HG03354 (cell line): Measurements from ENCODE around the gene CPZ.

Experiments used
- ATAC-seq: cut with Tn5 transposase; IDR thresholded peaks from one replicate; pipeline ENCODE4 v1.9.1; 2021; ENCODE audit warnings: mild to moderate bottlenecking; ENCODE audit not compliant: unreplicated experiment, poor library complexity, severe bottlenecking

The CPZ gene

GRCh38 chr4:8579526-8580320 lies 12.8 kb upstream of the CPZ start:
- no peak for ATAC-seq

GRCh38 chr4:8580321-8581093 lies 12.1 kb upstream of the CPZ start, which contains the start of gene GPR78:
TSS of gene GPR78 (plus strand) at chr4:8580392. CDS start at chr4:8580983, 591 bp downstream.
- peak; percentile 62 for ATAC-seq

DNA sequence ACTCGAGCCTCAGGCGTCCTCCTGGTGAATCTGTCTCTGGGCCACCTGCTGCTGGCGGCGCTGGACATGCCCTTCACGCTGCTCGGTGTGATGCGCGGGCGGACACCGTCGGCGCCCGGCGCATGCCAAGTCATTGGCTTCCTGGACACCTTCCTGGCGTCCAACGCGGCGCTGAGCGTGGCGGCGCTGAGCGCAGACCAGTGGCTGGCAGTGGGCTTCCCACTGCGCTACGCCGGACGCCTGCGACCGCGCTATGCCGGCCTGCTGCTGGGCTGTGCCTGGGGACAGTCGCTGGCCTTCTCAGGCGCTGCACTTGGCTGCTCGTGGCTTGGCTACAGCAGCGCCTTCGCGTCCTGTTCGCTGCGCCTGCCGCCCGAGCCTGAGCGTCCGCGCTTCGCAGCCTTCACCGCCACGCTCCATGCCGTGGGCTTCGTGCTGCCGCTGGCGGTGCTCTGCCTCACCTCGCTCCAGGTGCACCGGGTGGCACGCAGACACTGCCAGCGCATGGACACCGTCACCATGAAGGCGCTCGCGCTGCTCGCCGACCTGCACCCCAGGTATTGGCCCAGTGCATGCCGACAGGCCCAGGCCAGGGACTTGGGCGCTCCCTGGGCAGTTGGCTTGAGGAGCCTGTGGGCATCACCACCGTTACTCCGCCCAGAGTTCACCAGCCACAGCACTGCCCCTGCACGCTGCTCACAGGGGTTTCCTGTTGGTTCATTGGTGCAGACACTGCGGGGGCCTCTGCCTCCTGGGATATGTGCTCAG lies 11.3 kb upstream of the CPZ start:
- no peak for ATAC-seq

DNA sequence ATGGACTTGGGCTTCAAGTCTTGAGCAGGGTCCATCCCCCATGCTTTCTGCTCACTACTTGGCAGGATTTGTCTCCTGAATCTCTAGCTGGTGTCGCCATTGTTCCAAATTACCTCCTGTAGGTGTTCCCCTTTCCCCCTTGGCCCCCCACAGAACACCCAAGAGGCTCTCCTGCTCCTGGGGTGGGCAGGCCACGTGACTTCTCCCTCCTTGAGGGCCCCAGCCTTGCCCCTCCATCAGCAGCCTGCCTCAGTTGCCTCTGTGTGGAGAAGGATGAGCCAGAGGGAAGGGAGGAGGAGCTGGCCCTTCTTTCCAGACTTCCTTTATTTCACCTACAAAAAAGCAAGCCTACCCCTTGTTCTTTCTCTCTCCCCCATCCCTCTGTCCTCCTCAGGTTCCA lies 10.5 kb upstream of the CPZ start:
- no peak for ATAC-seq

DNA sequence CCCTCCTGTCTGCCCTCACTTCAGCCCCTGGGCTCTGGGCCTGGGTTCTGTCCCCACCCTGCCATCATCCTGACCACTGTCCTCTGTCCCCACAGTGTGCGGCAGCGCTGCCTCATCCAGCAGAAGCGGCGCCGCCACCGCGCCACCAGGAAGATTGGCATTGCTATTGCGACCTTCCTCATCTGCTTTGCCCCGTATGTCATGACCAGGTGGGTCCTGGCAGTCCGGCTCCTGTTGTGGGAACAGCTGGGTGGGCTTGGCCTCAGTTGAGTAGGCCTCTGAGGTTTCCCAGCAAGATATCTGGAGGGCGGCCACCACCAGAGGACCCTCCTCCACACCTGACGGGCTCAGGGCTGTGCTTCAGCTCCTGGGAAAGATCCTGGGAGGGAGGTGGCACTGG lies 10.1 kb upstream of the CPZ start:
- no peak for ATAC-seq

DNA sequence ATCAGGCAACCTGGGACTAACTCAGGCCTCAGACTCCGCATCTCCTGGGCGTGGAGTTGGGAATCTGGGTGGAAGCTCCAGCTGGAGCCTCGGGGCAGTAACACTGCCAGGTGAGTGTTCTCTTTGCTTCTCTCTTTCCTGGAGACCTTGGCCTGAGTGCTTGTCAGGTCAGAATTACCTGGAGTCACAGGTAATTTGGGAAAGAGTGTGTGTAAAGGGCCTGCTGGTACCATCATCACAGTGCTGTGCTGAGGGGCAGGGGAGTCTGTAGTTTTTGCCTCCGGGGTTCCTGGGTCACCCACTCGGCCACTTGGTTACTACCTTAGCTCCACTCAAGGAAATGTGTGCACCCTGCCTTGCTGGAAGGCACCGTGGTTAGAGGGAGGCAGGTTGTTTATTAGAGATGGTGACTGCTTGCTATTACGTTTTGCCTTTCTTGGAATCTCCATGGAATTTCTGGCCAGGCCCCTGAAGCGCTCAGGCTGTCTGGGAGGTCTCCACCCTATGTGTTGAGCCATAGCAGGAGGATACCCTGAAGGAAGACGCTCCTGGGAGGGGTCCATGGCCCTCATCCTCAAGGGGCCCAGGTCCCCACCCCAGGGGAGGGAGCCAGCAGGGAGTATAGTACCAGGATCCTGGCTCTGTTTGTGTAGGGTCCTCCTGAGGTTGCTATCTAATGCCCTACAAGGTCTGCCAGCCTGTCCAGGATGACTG lies 9.5 kb upstream of the CPZ start:
- no peak for ATAC-seq

DNA sequence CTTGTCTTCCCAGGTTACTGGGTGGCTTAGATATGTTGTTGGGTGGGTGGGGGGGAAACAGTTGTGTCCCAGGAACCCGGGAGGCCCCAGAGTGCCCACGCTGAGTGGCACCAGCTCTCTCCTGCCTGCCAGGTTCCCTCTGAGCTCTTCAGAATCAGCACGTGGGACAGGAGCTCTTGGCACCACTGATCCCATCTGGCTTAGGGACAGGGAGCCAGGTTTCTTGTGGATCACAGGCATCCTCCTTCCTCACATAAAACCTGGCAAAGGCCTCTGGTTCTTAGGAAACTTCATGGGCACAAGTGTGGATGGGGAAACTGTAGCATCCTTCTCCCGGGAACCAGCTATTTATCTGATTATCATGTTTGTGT lies 8.9 kb upstream of the CPZ start:
- ATAC-seq = no peak

DNA sequence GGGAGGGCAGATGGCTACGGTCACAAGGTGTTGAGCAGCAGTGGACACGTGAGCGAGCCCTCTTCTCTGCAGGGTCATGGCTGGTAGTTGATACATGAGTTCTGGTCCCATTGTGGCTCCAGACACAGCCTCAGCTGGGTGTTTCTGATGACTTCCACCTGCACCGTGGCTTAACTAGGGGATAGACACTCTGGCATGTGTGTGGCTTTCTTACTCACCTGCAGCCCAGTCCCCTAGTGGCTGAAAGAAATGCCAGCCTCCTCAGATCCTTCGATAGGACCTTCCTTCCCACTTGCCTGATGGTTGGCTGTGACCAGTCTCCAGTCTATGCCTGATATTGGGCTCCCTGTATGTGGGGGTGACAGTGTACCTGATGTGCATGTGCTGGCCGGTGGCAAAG lies 7.4 kb upstream of the CPZ start:
- ATAC-seq = no peak

- ATAC-seq = no peak
Observed at GRCh38 chr4:8585721-8586212, 6.8 kb upstream of the CPZ start.

- no peak for ATAC-seq
Observed at GRCh38 chr4:8586246-8586645, 6.3 kb upstream of the CPZ start.

DNA sequence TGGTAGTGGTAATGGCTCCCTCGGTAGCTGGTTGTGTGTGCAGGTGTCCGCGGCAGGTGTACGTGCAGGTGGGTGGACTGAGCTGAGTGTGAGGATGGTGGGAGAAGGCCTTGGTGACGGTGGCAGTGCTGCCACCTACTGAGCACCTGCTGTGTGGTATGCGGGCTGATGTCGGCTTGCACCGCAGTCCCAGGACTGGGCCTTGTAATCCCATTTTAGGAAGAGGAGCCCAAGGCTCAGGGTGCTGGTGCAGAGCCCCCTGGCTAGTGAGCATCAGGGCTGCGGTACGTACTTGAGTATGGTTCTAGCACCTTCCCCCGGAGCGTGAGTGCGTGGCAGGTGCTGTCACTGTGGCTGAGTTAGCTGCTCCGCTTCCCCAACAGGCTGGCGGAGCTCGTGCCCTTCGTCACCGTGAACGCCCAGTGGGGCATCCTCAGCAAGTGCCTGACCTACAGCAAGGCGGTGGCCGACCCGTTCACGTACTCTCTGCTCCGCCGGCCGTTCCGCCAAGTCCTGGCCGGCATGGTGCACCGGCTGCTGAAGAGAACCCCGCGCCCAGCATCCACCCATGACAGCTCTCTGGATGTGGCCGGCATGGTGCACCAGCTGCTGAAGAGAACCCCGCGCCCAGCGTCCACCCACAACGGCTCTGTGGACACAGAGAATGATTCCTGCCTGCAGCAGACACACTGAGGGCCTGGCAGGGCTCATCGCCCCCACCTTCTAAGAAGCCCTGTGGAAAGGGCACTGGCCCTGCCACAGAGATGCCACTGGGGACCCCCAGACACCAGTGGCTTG lies 5.7 kb upstream of the CPZ start:
- no peak for ATAC-seq

DNA sequence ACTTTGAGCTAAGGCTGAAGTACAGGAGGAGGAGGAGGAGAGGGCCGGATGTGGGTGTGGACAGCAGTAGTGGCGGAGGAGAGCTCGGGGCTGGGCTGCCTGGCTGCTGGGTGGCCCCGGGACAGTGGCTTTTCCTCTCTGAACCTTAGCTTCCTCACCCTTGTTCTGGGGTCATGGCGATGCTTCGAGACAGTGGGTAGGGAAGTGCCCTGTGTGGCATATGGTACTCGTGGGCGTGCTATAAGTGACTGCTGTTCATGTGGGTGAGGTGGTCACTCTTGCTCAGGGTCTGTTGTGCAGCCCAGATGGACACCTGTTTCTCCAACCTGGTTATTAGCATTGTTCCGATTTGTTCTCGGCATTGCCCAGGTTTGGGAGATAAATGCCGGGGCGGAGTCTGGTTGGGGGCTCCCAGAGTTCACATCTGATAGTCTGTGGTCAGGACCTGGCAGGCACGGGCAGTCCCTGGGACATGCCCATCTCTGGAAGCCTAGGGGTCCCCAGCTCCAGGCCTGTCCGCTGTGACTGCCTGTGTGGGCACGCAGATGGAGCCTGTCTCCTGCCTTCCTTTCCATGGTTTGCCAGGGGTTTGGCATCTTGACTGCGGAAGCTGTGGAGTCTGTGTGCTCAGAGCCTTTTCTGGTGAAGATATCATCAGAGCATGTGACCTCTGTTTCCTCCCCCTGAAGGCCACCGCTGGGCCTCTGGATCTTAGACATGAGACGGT lies 4.9 kb upstream of the CPZ start:
- ATAC-seq = no peak

- no peak for ATAC-seq
Observed at GRCh38 chr4:8588196-8588470, 4.4 kb upstream of the CPZ start.

DNA sequence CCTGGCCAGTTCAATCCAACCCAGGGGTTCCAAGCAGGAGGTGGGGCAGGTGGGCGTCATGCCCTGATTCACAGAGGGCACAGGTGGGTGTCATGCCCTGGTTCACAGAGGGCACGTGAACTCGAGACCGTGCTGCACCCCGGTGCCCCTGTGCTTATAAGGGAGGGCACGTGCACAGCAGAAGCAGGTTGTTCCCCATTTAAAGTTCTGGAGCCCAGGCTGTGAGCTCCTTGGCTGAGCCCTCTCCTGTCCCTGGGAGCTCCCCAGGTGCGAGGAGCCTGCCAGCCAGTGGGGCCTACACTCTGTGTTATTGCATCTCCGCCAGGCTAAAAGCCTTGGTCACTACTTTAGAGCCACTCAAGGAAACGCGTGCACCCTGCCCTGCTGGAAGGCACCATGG lies 3.2 kb upstream of the CPZ start:
- no peak for ATAC-seq

GRCh38 chr4:8589823-8590545 lies 2.6 kb upstream of the CPZ start:
- no peak for ATAC-seq

DNA sequence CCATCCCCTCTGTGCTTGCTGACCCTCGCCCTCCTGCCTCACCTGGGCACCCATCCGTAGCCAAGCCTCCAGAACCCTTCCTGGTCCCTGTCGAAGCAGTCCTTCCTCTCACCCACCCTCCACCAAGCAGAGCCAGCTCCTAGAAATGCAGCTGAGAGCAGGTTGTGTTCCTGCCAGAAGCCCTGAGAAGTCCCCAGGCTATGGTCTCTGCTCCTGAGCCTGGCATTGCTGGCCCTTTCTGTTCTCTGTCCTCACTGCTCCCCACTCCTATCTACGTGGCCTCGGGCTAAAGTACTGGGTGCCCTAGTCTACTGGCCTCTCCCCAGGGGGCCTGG lies 2.1 kb upstream of the CPZ start:
- ATAC-seq = no peak

DNA sequence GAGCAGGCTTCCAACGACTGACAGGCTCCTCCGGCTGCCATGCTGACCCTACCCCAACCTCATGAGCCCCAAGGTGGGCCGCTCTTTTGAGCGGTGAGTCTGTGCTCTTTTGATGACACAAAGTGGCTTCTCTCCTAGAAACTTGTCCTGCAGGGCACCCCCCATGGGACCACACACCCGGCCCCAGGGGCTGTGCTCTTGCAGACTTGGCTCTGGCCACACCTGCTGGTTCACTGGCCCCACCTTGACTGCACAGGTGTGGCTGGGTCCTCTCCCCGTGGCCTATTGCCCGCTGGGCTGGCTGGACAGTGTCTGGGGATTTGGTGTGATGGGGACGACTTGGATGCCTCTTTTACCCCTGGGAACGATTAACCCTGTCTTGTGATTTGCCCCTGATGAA lies 1.5 kb upstream of the CPZ start:
- ATAC-seq = no peak
